RWPE2 (cell line): ENCODE measurements around the gene HOXC4.
"Not testable (repeated sequence)": the region's sequence is repeated elsewhere in the genome, so short reads cannot be mapped to it uniquely, and the experiment has no call there.

Experiments
- ATAC-seq: fragments of 200-7000 bp; cut with Tn5 transposase; 3 replicates; pipeline ENCODE4 v1.9.1; 2021; ENCODE audit warnings: low read depth
- DNase-seq: peaks from one replicate; pipeline ENCODE4 v3.0.0-alpha.2; 2020; ENCODE audit warnings: low spot score
- H3K27ac ChIP-seq: fragments of 450-650 bp; 2 replicates; pipeline ENCODE4 v1.5.1; 2017; ENCODE audit warnings: mild to moderate bottlenecking; ENCODE audit not compliant: poor library complexity, severe bottlenecking
- H3K27me3 ChIP-seq: fragments of 250-450 bp; sonication (Bioruptor Pico); 2 replicates; pipeline ENCODE4 v1.5.1; 2021; ENCODE audit warnings: mild to moderate bottlenecking, moderate library complexity; ENCODE audit not compliant: insufficient read depth, poor library complexity, severe bottlenecking
- H3K36me3 ChIP-seq: fragments of 250-450 bp; sonication (Bioruptor Pico); 2 replicates; pipeline ENCODE4 v1.5.1; 2020; ENCODE audit warnings: low read depth, mild to moderate bottlenecking, moderate library complexity
- H3K4me1 ChIP-seq: fragments of 250-450 bp; sonication (Bioruptor Pico); 2 replicates; pipeline ENCODE4 v1.5.1; 2021; ENCODE audit warnings: mild to moderate bottlenecking, moderate library complexity; ENCODE audit not compliant: insufficient read depth, poor library complexity, severe bottlenecking
- H3K4me3 ChIP-seq: fragments of 250-450 bp; sonication (Bioruptor Pico); 2 replicates; pipeline ENCODE4 v1.5.1; 2021; ENCODE audit warnings: mild to moderate bottlenecking, moderate library complexity; ENCODE audit not compliant: severe bottlenecking
- H3K9me3 ChIP-seq: fragments of 250-450 bp; sonication (Bioruptor Pico); 2 replicates; pipeline ENCODE4 v1.5.1; 2021; ENCODE audit warnings: mild to moderate bottlenecking, moderate library complexity; ENCODE audit not compliant: severe bottlenecking
- CTCF ChIP-seq: fragments of 450-650 bp; IDR thresholded peaks from one replicate; pipeline ENCODE4 v1.5.1; 2017; ENCODE audit warnings: mild to moderate bottlenecking, moderate library complexity; ENCODE audit not compliant: poor library complexity, severe bottlenecking

The HOXC4 gene

GRCh38 chr12:54039417-54040147 is 14.1 kb upstream of the HOXC4 start:
- Histone ChIP-seq H3K27ac (no peak overlapping the region), H3K27me3 (peaks cover 69% of the 10 kb centered on the region), H3K9me3 (no peaks in the 10 kb centered on the region), H3K4me3 (no peak overlapping the region), H3K36me3 (no peaks in the 10 kb centered on the region), H3K4me1 (no peaks in the 10 kb centered on the region)
- ATAC-seq (no peak), DNase-seq (no peak)
- no peak for TF ChIP-seq CTCF

- ATAC-seq (no peak), DNase-seq (no peak)
- no peak for TF ChIP-seq CTCF
- Histone ChIP-seq H3K27me3 (peaks cover 69% of the 10 kb centered on the region), H3K4me1 (no peaks in the 10 kb centered on the region), H3K36me3 (no peaks in the 10 kb centered on the region), H3K27ac (no peak overlapping the region), H3K4me3 (no peak overlapping the region), H3K9me3 (no peaks in the 10 kb centered on the region)
Measured at GRCh38 chr12:54040148-54040494, 13.5 kb upstream of the HOXC4 start.

- no peak for TF ChIP-seq CTCF
- Histone ChIP-seq H3K36me3 (no peaks in the 10 kb centered on the region), H3K27me3 (peaks cover 69% of the 10 kb centered on the region), H3K27ac (no peak overlapping the region), H3K4me3 (no peak overlapping the region), H3K4me1 (no peaks in the 10 kb centered on the region), H3K9me3 (no peaks in the 10 kb centered on the region)
- no peak for DNase-seq
- no peak for ATAC-seq
Measured at GRCh38 chr12:54040648-54041047, 13.0 kb upstream of the HOXC4 start.

GRCh38 chr12:54041097-54041690 is 12.4 kb upstream of the HOXC4 start:
- H3K4me1 ChIP-seq, result no peaks in the 10 kb centered on the region
- ATAC-seq (no peak), DNase-seq (no peak)
- H3K4me3 ChIP-seq, result no peak overlapping the region
- no peak for TF ChIP-seq CTCF
- peaks cover 70% of the 10 kb centered on the region for H3K27me3 ChIP-seq
- no peaks in the 10 kb centered on the region for H3K36me3 ChIP-seq
- H3K9me3 ChIP-seq, result no peaks in the 10 kb centered on the region
- no peak overlapping the region for H3K27ac ChIP-seq

- H3K27ac ChIP-seq, H3K36me3 ChIP-seq, H3K4me1 ChIP-seq, H3K4me3 ChIP-seq, ATAC-seq, H3K9me3 ChIP-seq, DNase-seq: not testable (repeated sequence)
- peaks cover 78% of the 10 kb centered on the region for H3K27me3 ChIP-seq
Measured at GRCh38 chr12:54042033-54042432, 11.6 kb upstream of the HOXC4 start.
